Measurements from ENCODE around the gene PAPLN. TPM values are rescaled to one million over a fixed set of nuclear protein-coding genes. Genes with fewer than 3 reads are reported as not detected.
"Not testable (repeated sequence)": the region's sequence is repeated elsewhere in the genome, so short reads cannot be mapped to it uniquely, and the experiment has no call there.

The PAPLN gene
- total and polyA plus RNA-seq, 2 experiments from 2014 or later, result 7.6 to 13.4 TPM

DNA sequence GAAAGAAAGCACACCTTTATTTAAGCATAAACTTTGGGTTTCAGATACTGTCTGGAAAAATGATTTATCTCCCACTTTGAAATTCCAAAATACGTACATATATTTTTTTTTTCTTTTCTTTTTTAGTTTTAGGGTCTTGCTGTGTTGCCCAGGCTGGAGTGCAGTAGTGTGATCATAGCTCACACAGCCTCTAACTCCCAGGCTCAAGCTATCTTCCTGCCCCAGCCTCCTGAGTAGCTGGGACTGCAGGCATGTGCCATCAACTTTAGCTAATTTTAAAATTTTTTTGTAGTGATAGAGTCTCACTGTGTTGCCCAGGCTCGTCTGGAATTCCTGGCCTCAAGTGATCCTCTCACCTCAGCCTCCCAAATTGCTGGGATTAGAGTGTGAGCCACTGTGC, 45.9 kb upstream of the PAPLN start:
- Histone ChIP-seq H4K20me1 (ENCODE audit: insufficient read depth, poor library complexity, severe bottlenecking) (no peaks in the 10 kb centered on the region), H3K9me2 (replicated peaks; ENCODE audit: insufficient read depth) (no peaks in the 10 kb centered on the region), H3K27me3 (no peaks in the 10 kb centered on the region), H2AFZ (no peak overlapping the region), H3K79me2 (no peaks in the 10 kb centered on the region), H3K36me3 (replicated peaks; ENCODE audit: insufficient read depth, low read depth) (no peaks in the 10 kb centered on the region), H3K4me2 (no peak overlapping the region), H3K4me3 (no peak overlapping the region), H3K27ac (no peak overlapping the region), H3K9me3 (ENCODE audit: low read depth) (no peaks in the 10 kb centered on the region), H3K4me1 (ENCODE audit: insufficient read depth) (no peaks in the 10 kb centered on the region)
- no peak for TF ChIP-seq EZH2phosphoT487 (IDR thresholded peaks at IDR 0.05; ENCODE audit: low read depth, severe bottlenecking, unreplicated experiment)
- TF ChIP-seq, protein P1, sequence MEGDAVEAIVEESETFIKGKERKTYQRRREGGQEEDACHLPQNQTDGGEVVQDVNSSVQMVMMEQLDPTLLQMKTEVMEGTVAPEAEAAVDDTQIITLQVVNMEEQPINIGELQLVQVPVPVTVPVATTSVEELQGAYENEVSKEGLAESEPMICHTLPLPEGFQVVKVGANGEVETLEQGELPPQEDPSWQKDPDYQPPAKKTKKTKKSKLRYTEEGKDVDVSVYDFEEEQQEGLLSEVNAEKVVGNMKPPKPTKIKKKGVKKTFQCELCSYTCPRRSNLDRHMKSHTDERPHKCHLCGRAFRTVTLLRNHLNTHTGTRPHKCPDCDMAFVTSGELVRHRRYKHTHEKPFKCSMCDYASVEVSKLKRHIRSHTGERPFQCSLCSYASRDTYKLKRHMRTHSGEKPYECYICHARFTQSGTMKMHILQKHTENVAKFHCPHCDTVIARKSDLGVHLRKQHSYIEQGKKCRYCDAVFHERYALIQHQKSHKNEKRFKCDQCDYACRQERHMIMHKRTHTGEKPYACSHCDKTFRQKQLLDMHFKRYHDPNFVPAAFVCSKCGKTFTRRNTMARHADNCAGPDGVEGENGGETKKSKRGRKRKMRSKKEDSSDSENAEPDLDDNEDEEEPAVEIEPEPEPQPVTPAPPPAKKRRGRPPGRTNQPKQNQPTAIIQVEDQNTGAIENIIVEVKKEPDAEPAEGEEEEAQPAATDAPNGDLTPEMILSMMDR (IDR thresholded peaks at IDR 0.05; ENCODE audit: poor library complexity), result no peak
- no peak for TF ChIP-seq EZH2 (IDR thresholded peaks at IDR 0.05; ENCODE audit: borderline replicate concordance)
- no peak for DNase-seq (ENCODE audit: low spot score)
- 89% methylated on average over 2 of the region's 2 CpGs for WGBS (ENCODE audit: low lambda C conversion rate, missing lambda C conversion rate)

DNA sequence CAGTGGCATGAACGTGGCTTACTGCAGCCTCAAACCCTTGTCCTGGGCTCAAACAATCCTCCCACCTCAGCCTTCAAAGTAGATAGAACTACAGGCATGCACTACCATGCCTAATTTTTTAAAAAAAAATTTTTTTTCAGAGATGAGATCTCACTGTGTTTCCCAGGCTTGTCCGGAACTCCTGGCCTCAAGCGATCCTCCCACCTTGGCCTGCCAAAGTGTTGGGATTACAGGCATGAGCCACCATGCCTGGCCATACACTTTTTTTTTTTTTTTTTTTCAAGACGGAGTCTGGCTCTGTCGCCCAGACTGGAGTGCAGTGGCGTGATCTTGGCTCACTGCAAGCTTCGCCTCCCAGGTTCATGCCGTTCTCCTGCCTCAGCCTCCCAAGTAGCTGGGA, 43.0 kb upstream of the PAPLN start:
- H3K4me1 ChIP-seq (ENCODE audit: insufficient read depth); H3K4me3 ChIP-seq; H3K79me2 ChIP-seq; H3K27ac ChIP-seq; H2AFZ ChIP-seq; DNase-seq (ENCODE audit: low spot score); H3K27me3 ChIP-seq; H3K9me2 ChIP-seq (replicated peaks; ENCODE audit: insufficient read depth); H3K9me3 ChIP-seq (ENCODE audit: low read depth); H3K4me2 ChIP-seq; H4K20me1 ChIP-seq (ENCODE audit: insufficient read depth, poor library complexity, severe bottlenecking); H3K36me3 ChIP-seq (replicated peaks; ENCODE audit: insufficient read depth, low read depth): not testable (repeated sequence)
- 99% methylated on average over 8 of the region's 8 CpGs for WGBS (ENCODE audit: low lambda C conversion rate, missing lambda C conversion rate)

DNA sequence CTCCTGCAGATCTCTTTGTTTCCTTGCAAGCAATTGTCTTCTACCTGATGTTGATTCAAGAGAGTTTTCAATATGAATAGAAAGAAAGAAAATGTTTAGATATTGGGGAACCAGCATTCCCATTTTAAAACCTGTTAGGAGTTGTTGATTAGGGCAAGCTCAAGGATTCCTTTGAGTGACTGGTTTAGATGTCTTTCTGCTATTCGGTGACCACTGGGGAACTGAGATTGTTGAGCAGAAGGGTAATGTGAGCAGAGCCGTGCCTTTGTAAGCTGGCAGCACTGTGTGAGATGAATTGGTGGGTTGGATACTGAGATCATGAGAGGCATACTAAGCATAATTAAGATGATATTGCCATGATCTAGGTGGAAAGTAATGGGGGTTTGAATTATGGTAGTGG, 39.1 kb upstream of the PAPLN start:
- TF ChIP-seq, protein P1 (IDR thresholded peaks at IDR 0.05; ENCODE audit: poor library complexity), result no peak
- TF ChIP-seq EZH2 (IDR thresholded peaks at IDR 0.05; ENCODE audit: borderline replicate concordance) (no peak), EZH2phosphoT487 (IDR thresholded peaks at IDR 0.05; ENCODE audit: low read depth, severe bottlenecking, unreplicated experiment) (no peak)
- H3K36me3 ChIP-seq (replicated peaks; ENCODE audit: insufficient read depth, low read depth), result no peaks in the 10 kb centered on the region

DNA sequence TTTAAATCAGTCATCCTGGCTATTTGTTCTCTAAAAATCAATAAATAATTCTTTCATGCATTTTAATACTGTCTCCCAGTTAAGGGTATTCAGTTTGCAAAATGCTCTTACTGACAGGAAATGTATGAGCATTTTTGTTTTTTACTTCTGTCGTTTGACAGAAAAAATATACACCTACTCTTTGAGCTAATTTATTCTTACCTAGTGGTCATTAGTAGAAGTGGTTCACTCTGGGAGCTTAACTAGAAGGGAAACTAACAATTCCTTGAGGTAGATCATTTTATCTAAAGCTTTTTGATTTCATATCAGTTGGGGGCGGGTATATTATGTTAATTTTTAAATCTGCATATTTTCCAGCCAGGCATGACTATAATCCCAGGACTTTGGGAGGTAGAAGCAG, 33.8 kb upstream of the PAPLN start:
- no peak overlapping the region for H3K4me2 ChIP-seq
- H3K9me3 ChIP-seq (ENCODE audit: low read depth), result no peaks in the 10 kb centered on the region
- no peak for DNase-seq (ENCODE audit: low spot score)
- no peak overlapping the region for H3K4me3 ChIP-seq
- peaks cover 4% of the 10 kb centered on the region for H3K79me2 ChIP-seq
- H3K9me2 ChIP-seq (replicated peaks; ENCODE audit: insufficient read depth), result no peaks in the 10 kb centered on the region
- TF ChIP-seq EZH2phosphoT487 (IDR thresholded peaks at IDR 0.05; ENCODE audit: low read depth, severe bottlenecking, unreplicated experiment) (no peak), EZH2 (IDR thresholded peaks at IDR 0.05; ENCODE audit: borderline replicate concordance) (no peak)
- TF ChIP-seq, protein P1 (IDR thresholded peaks at IDR 0.05; ENCODE audit: poor library complexity), result no peak
- H3K27ac ChIP-seq, result no peak overlapping the region
- no peaks in the 10 kb centered on the region for H3K36me3 ChIP-seq (replicated peaks; ENCODE audit: insufficient read depth, low read depth)
- H3K27me3 ChIP-seq, result no peaks in the 10 kb centered on the region
- H4K20me1 ChIP-seq (ENCODE audit: insufficient read depth, poor library complexity, severe bottlenecking), result no peaks in the 10 kb centered on the region
- WGBS (ENCODE audit: low lambda C conversion rate, missing lambda C conversion rate), result 95% methylated on average over 2 of the region's 2 CpGs
- H2AFZ ChIP-seq, result no peak overlapping the region
- no peaks in the 10 kb centered on the region for H3K4me1 ChIP-seq (ENCODE audit: insufficient read depth)

More for the DNA sequence above, 39.1 kb upstream of the PAPLN start:
- Histone ChIP-seq H3K4me1 (ENCODE audit: insufficient read depth) (no peaks in the 10 kb centered on the region), H3K9me2 (replicated peaks; ENCODE audit: insufficient read depth) (no peaks in the 10 kb centered on the region), H3K27ac (no peak overlapping the region), H4K20me1 (ENCODE audit: insufficient read depth, poor library complexity, severe bottlenecking) (no peaks in the 10 kb centered on the region), H3K79me2 (peaks cover 4% of the 10 kb centered on the region), H3K4me3 (no peak overlapping the region), H3K4me2 (no peak overlapping the region), H3K9me3 (ENCODE audit: low read depth) (no peaks in the 10 kb centered on the region), H3K27me3 (no peaks in the 10 kb centered on the region), H2AFZ (no peak overlapping the region)
- DNase-seq (ENCODE audit: low spot score), result no peak
- WGBS (ENCODE audit: low lambda C conversion rate, missing lambda C conversion rate), result 91% methylated on average over 2 of the region's 2 CpGs

Measured in hepatocyte (in vitro differentiated cells).